ENCODE data around the gene PHYKPL. TPM values are rescaled to one million over a fixed set of nuclear protein-coding genes. Genes with fewer than 3 reads are reported as not detected.

The PHYKPL gene
- total and polyA plus RNA-seq, 2 of the 4 experiments (the other 2 are of a cell fraction), result 10.0 to 24.5 TPM

DNA sequence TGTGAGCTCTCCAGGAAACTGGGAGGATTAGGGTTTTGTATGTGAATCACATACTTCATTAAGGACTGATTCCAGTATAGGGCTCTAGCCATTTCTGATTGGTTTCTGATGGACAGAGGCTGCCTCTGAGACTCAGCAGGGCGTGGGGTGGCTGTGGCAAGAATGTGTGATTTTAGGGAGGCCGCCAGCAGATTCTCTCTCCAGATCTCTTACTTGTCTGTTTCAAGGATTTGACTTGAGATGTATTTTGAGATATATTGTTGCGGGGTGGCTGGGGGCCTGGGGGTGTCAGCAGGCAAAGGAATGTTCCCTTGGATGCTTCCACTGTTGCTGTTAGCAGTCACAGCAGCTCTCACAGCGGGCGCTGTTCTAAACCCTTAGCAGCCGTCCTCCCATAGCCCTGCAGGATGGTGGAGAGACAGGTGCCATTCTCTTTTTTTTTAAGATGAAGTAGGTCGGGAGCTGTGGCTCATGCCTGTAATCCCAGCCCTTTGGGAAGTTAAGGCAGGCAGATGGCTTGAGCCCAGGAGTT lies 36.3 kb downstream of the PHYKPL start:
- no peak; the same call in 1 of the 2 replicates for ATAC-seq (ENCODE audit: low read depth)
- in situ Hi-C loops (cut with MboI; ENCODE audit: low sequenced_read_pairs) (no loop called here), dilution Hi-C loops (cut with HindIII; ENCODE audit: low sequenced_read_pairs, unreplicated experiment) (no loop called here)

More for the DNA sequence above, 36.3 kb downstream of the PHYKPL start:
- Histone ChIP-seq H3K14ac (replicated peaks; ENCODE audit: low read depth, low read length) (no peak overlapping the region), H4K91ac (ENCODE audit: insufficient read depth, low read depth, low read length) (no peak overlapping the region), H3K9me1 (ENCODE audit: insufficient read depth, low read length) (no peaks in the 10 kb centered on the region), H3K56ac (ENCODE audit: extremely low read depth, insufficient read depth, low read length) (no peak overlapping the region), H2BK20ac (ENCODE audit: low read depth, low read length) (no peak overlapping the region), H3K27ac (ENCODE audit: insufficient read depth, low read length) (no peak overlapping the region), H2AK9ac (replicated peaks; ENCODE audit: low read depth, low read length, poor library complexity) (no peak overlapping the region), H3K4me2 (ENCODE audit: low read depth, low read length) (no peak overlapping the region), H2AK5ac (ENCODE audit: low read depth, low read length) (no peak overlapping the region), H3K23ac (ENCODE audit: low read depth, low read length) (no peak overlapping the region), H3K4me1 (ENCODE audit: control insufficient read depth, insufficient read depth, low read length) (no peaks in the 10 kb centered on the region), H3K18ac (ENCODE audit: low read depth, low read length) (no peak overlapping the region), H3K79me1 (ENCODE audit: low read depth in 1 of 2, low read length in 2 of 2) (no peaks in the 10 kb centered on the region), H3K36me3 (ENCODE audit: control insufficient read depth, insufficient read depth, low read length) (no peaks in the 10 kb centered on the region), H3K9ac (ENCODE audit: low read depth, low read length) (no peak overlapping the region), H2BK5ac (ENCODE audit: low read depth, low read length, poor library complexity, severe bottlenecking) (no peak overlapping the region), H4K20me1 (ENCODE audit: insufficient read depth, low read length) (no peaks in the 10 kb centered on the region), H2BK120ac (ENCODE audit: low read depth, low read length) (no peak overlapping the region), H2BK15ac (ENCODE audit: low read depth, low read length) (no peak overlapping the region), H4K5ac (ENCODE audit: low read depth, low read length) (no peak overlapping the region), H3K4me3 (ENCODE audit: insufficient read depth, low read depth, low read length) (no peak overlapping the region), H2AFZ (replicated peaks; ENCODE audit: low read length, poor library complexity) (no peak overlapping the region), H3K4ac (ENCODE audit: low read depth, low read length) (no peak overlapping the region), H4K8ac (ENCODE audit: low read depth in 2 of 2, low read length in 2 of 2) (no peak overlapping the region), H3K27me3 (ENCODE audit: control insufficient read depth, insufficient read depth, low read length) (peaks cover 23% of the 10 kb centered on the region; the same call in 1 of the 2 replicates), H3K9me3 (ENCODE audit: control insufficient read depth, insufficient read depth, low read length) (peaks cover 5% of the 10 kb centered on the region; the same call in 1 of the 2 replicates)
- CTCF ChIA-PET, result interaction anchor here (0.6 to 1.2 kb wide), 2 partner anchors 10 to 12 kb away, joined by 3 read pairs; no protein-coding TSS in a partner anchor
- TF ChIP-seq MAFK (IDR thresholded peaks at IDR 0.05; ENCODE audit: low read depth, low read length) (no peak), SMC3 (IDR thresholded peaks at IDR 0.05; ENCODE audit: low read depth, low read length) (no peak), BHLHE40 (IDR thresholded peaks at IDR 0.05; ENCODE audit: low read depth, low read length) (no peak), RAD21 (IDR thresholded peaks at IDR 0.05; ENCODE audit: low read length) (no peak), MXI1 (IDR thresholded peaks at IDR 0.05; ENCODE audit: borderline replicate concordance, low read depth, low read length) (no peak), CEBPB (IDR thresholded peaks at IDR 0.05; ENCODE audit: low read depth, low read length) (no peak), POLR2A (IDR thresholded peaks at IDR 0.05; ENCODE audit: low read depth, low read length) (no peak)
- DNase-seq, result no peak
- intact Hi-C loops (cut with micrococcal nuclease), result no loop called here
- BruUV-seq (replicated peaks), result no TSS peak
- POLR2A ChIA-PET (ENCODE audit: unreplicated experiment), result no interaction called here
- WGBS, 2 experiments (ENCODE audit: extremely low coverage in 2 of 2, insufficient read length in 1 of 2), result no CpG with 5 or more reads among the region's 7 CpGs

Data from IMR-90 (cell line).